HEK293 (cell line): ENCODE results near the gene ARHGAP28.

Experiments
- KLF10 ChIP-seq: fragments of 450-650 bp; IDR thresholded peaks from 2 replicates; pipeline ENCODE4 v1.5.1; 2018; ENCODE audit warnings: missing biosample characterization, mild to moderate bottlenecking, missing genetic modification characterization
- KLF7 ChIP-seq: fragments of 450-650 bp; formaldehyde crosslinking; IDR thresholded peaks from 2 replicates; pipeline ENCODE4 v1.5.1; 2016; ENCODE audit warnings: missing biosample characterization, missing genetic modification characterization, borderline replicate concordance
- ZFP37 ChIP-seq: fragments of 450-650 bp; formaldehyde crosslinking; IDR thresholded peaks from 2 replicates; pipeline ENCODE4 v1.5.1; 2016; ENCODE audit warnings: missing biosample characterization, missing genetic modification characterization
- ZNF121 ChIP-seq: fragments of 450-650 bp; formaldehyde crosslinking; IDR thresholded peaks from 2 replicates; pipeline ENCODE4 v1.5.1; 2016; ENCODE audit warnings: missing biosample characterization, missing genetic modification characterization
- ZNF324 ChIP-seq: fragments of 450-650 bp; formaldehyde crosslinking; IDR thresholded peaks from 2 replicates; pipeline ENCODE4 v1.5.1; 2016; ENCODE audit warnings: missing biosample characterization, missing genetic modification characterization
- ZNF585B ChIP-seq: fragments of 450-650 bp; formaldehyde crosslinking; IDR thresholded peaks from 2 replicates; pipeline ENCODE4 v1.5.1; 2016; ENCODE audit warnings: missing biosample characterization, missing genetic modification characterization
- ZNF747 ChIP-seq: fragments of 450-650 bp; formaldehyde crosslinking; IDR thresholded peaks from 2 replicates; pipeline ENCODE4 v1.5.1; 2016; ENCODE audit warnings: missing biosample characterization, missing genetic modification characterization
- TF ChIP-seq, protein P1 (sequence below): fragments of 450-650 bp; formaldehyde crosslinking; IDR thresholded peaks from 2 replicates; pipeline ENCODE4 v1.5.1; 2016; ENCODE audit warnings: missing biosample characterization, missing genetic modification characterization

DNA sequence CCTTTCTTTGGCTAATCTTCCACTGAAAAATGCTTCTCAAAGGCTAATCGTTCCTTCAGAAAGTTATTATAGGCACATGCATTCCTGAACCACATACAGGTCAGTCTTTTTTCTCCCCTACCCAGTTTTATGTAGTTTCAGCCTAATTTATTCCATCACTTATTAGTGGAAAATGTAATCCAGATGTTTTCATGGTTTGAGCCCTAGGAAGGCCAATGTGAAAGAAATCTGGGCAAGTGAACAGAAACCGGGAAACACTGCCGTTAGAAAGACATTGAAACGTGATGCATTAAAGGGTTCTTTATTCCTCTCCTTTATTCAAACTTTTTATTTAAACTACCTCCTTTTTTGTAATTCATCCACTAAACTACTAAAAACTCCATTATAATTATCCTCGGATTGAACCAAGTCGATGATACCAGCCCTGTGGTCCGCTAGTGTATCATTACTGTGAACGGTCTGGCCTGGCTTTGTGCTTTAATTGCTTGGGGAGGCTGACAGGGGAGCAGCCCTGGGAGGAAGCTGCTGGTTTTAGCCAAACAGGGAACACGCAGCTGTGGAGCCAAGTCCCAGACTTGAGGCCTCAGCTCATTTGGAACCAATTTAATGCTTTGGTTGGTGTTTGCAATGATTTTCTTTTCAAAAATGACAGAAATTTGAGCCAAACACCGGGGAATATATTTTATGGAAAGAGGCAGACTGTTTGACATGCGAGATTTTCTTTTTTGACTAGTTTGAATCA is 149.2 kb downstream of the ARHGAP28 start:
- TF ChIP-seq ZNF747 (no peak), KLF10 (tag by site-specific recombination) (no peak), ZNF121 (no peak), KLF7 (tag by site-specific recombination) (no peak), ZNF585B (tag by site-specific recombination) (no peak), ZFP37 (no peak), ZNF324 (tag by site-specific recombination) (no peak)
- TF ChIP-seq, protein P1, sequence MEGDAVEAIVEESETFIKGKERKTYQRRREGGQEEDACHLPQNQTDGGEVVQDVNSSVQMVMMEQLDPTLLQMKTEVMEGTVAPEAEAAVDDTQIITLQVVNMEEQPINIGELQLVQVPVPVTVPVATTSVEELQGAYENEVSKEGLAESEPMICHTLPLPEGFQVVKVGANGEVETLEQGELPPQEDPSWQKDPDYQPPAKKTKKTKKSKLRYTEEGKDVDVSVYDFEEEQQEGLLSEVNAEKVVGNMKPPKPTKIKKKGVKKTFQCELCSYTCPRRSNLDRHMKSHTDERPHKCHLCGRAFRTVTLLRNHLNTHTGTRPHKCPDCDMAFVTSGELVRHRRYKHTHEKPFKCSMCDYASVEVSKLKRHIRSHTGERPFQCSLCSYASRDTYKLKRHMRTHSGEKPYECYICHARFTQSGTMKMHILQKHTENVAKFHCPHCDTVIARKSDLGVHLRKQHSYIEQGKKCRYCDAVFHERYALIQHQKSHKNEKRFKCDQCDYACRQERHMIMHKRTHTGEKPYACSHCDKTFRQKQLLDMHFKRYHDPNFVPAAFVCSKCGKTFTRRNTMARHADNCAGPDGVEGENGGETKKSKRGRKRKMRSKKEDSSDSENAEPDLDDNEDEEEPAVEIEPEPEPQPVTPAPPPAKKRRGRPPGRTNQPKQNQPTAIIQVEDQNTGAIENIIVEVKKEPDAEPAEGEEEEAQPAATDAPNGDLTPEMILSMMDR (tag by site-specific recombination) = no peak
